Activated B cell treated with CpG ODN at 0.5 μM for 24 hours (primary cell): Measurements from ENCODE around the gene EDDM13. TPM values are rescaled to one million over a fixed set of nuclear protein-coding genes. Genes with fewer than 3 reads are reported as not detected.

Experiments used
- ATAC-seq: fragments of 200-7000 bp; cut with Tn5 transposase; one replicate; pipeline ENCODE4 v1.10.0; 2021; ENCODE audit warnings: low read depth, mild to moderate bottlenecking, moderate library complexity
- CTCF ChIA-PET: fragments of 350-600 bp; sonication (Branson Sonifier 250); formaldehyde crosslinking; loops from one replicate; lab custom pipeline; 2021; ENCODE audit warnings: antibody characterized with exemption; lab: Charles Lee
- POLR2A ChIA-PET: fragments of 350-600 bp; sonication (Branson Sonifier 250); formaldehyde crosslinking; loops from one replicate; lab custom pipeline; 2021; ENCODE audit warnings: antibody characterized with exemption; lab: Charles Lee
- DNase-seq: peaks from one replicate; pipeline ENCODE4 v3.0.0; 2022
- H3K27ac Mint-ChIP-seq: one replicate; pipeline ENCODE4 v1.8.0; 2020; ENCODE audit warnings: mixed read lengths
- H3K27me3 Mint-ChIP-seq: one replicate; pipeline ENCODE4 v1.8.0; 2021; ENCODE audit warnings: mixed read lengths
- H3K36me3 Mint-ChIP-seq: one replicate; pipeline ENCODE4 v1.8.0; 2021; ENCODE audit warnings: low read depth, mixed read lengths
- H3K4me1 Mint-ChIP-seq: one replicate; pipeline ENCODE4 v1.8.0; 2021; ENCODE audit warnings: mixed read lengths
- H3K4me3 Mint-ChIP-seq: one replicate; pipeline ENCODE4 v1.8.0; 2020; ENCODE audit warnings: mild to moderate bottlenecking, mixed read lengths
- H3K9me3 Mint-ChIP-seq: one replicate; pipeline ENCODE4 v1.8.0; 2020; ENCODE audit warnings: mixed read lengths
- intact Hi-C: fragments of 100-400 bp; cut with micrococcal nuclease; formaldehyde crosslinking; loops from one replicate; pipeline ENCODE4 v1.15.1; 2024
- total RNA-seq: library from RNA; stranded (reverse); gene quantifications from 2 replicates; pipeline ENCODE4 v1.2.3, GENCODE V29; 2022
- TF ChIP-seq, protein P1 (sequence below): fragments of 200-600 bp; IDR thresholded peaks from one replicate; pipeline ENCODE4 v1.8.0; 2022; ENCODE audit warnings: antibody characterized with exemption, mild to moderate bottlenecking

The EDDM13 gene
- total RNA-seq, 1 donor from 2014 or later = not detected

DNA sequence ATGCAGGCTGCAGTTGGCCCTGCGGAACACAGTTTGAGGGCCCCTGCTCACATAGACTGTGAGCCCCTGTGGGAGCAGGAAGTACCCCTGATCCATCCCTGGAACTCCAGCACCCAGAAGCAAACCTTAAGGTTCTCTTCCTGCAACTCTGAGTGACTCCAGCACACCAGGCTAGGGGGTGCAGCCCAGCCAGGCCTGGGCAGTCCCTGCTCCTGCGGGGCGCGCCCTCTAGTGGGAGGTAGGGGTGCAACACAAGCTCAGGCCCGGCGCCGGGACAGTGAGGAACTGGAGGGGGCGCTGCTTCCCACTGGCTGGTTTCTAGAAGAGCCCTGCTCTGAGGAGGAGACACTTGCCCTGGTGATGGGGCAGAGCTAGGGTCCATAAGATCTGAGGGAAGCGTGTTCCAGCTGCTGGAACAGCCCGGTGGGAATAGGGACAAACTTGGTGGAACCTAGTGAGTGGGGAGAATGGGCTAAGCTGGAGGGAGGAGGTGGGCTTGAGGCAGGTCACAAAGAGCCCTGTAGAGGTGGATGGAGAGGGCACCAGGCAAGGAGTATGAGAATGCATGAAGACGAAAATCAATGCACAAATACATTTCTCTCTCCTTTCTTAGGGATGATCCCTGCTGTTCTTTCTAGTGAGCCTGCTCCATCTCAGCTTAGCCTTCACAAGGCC lies 37.1 kb downstream of the EDDM13 start:
- POLR2A ChIA-PET = no interaction called here
- intact Hi-C loops = loop anchor here (10.0 kb wide), 1 partner anchor 665 kb away; the partner anchor contains the start of genes CCDC106, ZNF580 and ZNF581
- CTCF ChIA-PET = interaction anchor here (0.6 to 1.4 kb wide), 5 partner anchors 10 to 233 kb away, joined by 3 to 6 read pairs (median 4); no protein-coding TSS in a partner anchor
- Mint-ChIP-seq H3K4me3 (no peak overlapping the region), H3K27me3 (no peaks in the 10 kb centered on the region), H3K36me3 (peaks cover 38% of the 10 kb centered on the region), H3K9me3 (no peaks in the 10 kb centered on the region), H3K4me1 (peaks cover 10% of the 10 kb centered on the region), H3K27ac (no peak overlapping the region)
- TF ChIP-seq, protein P1, sequence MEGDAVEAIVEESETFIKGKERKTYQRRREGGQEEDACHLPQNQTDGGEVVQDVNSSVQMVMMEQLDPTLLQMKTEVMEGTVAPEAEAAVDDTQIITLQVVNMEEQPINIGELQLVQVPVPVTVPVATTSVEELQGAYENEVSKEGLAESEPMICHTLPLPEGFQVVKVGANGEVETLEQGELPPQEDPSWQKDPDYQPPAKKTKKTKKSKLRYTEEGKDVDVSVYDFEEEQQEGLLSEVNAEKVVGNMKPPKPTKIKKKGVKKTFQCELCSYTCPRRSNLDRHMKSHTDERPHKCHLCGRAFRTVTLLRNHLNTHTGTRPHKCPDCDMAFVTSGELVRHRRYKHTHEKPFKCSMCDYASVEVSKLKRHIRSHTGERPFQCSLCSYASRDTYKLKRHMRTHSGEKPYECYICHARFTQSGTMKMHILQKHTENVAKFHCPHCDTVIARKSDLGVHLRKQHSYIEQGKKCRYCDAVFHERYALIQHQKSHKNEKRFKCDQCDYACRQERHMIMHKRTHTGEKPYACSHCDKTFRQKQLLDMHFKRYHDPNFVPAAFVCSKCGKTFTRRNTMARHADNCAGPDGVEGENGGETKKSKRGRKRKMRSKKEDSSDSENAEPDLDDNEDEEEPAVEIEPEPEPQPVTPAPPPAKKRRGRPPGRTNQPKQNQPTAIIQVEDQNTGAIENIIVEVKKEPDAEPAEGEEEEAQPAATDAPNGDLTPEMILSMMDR = no peak
- DNase-seq (peak; percentile 44), ATAC-seq (peak; percentile 50)

DNA sequence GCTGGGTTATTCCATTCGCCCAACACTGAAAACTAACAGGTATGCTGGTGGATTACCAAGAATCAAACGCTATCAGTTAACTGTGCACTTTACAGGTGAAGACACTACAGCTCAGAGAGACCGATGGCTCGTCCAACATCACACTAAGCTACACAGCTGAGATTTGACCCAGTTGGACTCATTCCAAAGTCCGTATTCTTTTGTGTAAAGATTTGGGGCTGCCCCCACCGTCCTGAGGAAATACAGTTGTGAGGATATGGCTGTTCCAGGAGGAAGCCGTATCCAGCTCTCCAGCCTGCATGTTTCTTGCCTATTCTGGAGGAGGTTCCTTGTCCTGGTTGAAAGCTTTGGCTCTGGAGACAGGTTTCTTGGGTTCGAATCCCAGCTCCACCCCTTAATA lies 37.9 kb downstream of the EDDM13 start:
- POLR2A ChIA-PET = no interaction called here
- Mint-ChIP-seq H3K27me3 (no peaks in the 10 kb centered on the region), H3K9me3 (no peaks in the 10 kb centered on the region), H3K4me1 (peaks cover 14% of the 10 kb centered on the region), H3K36me3 (peaks cover 38% of the 10 kb centered on the region), H3K4me3 (no peak overlapping the region), H3K27ac (no peak overlapping the region)
- CTCF ChIA-PET = interaction anchor here (1.1 to 1.4 kb wide), 3 partner anchors 23 to 234 kb away, joined by 4 to 6 read pairs (median 4); no protein-coding TSS in a partner anchor
- no peak for ATAC-seq
- intact Hi-C loops = loop anchor here (10.0 kb wide), 1 partner anchor 666 kb away; the partner anchor contains the start of genes CCDC106, ZNF580 and ZNF581
- TF ChIP-seq, protein P1 = no peak
- no peak for DNase-seq

DNA sequence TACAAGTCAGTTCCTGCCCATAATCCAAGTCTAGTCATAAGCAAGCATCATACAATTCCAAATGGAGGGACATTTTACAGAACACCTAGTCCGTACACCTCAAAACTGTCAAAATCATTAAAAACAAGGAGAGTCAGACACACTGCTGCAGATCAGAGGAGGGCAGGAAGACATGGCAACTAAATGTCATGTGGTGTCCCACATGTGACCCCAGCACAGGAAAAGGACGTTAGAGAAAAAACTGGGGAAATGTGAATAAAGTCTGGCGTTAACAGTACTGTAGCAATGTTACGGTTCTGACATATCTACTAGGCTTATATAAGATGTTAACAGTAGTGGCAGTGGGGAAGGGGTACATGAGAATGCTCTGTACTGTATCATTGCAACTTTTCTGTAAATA lies 39.8 kb downstream of the EDDM13 start:
- no peak overlapping the region for H3K27ac Mint-ChIP-seq
- H3K36me3 Mint-ChIP-seq = peaks cover 31% of the 10 kb centered on the region
- DNase-seq (no peak), ATAC-seq (no peak)
- ChIA-PET POLR2A (no interaction called here), CTCF (no interaction called here)
- intact Hi-C loops = loop anchor here (10.0 kb wide), 1 partner anchor 668 kb away; the partner anchor contains the start of genes CCDC106, ZNF580 and ZNF581
- peaks cover 19% of the 10 kb centered on the region for H3K4me1 Mint-ChIP-seq
- TF ChIP-seq, protein P1 = no peak
- H3K9me3 Mint-ChIP-seq = no peaks in the 10 kb centered on the region
- H3K4me3 Mint-ChIP-seq = no peak overlapping the region
- H3K27me3 Mint-ChIP-seq = no peaks in the 10 kb centered on the region

DNA sequence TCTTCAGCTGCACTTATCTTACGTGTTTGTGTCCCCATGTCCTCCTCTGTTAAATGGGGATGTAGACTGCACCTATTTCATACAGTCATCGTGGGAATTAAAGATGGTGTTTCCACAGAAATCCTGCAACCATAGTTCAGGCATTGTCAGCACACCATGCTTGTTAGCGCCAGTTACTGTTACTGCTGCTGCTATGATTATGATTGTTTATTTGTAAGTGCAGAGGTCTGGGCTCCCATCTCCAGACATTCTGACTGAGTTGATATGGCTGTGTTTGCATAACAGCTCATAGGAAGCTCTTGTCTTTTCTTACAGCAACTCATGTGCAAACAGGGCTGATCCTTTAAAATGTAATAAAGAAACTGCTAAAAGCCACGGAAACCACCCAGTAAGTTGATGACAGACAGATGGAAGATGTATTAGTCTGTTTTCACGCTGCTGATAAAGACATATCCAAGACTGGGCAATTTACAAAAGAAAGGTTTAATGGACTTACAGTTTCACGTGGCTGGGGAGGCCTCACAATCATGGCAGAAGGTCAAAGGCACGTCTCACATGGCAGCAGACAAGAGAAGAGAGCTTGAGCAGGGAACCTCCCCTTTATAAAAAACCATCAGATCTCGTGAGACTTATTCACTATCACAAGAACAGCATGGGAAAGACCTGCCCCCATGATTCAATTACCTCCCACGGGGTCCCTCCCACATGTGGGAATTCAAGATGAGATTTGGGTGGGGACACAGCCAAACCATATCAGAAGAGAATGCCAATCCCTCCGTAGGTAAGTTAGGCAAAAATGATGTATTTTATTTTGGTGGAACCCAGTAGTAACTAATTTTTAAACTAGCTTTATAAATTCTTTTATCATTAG lies 40.5 kb downstream of the EDDM13 start:
- Mint-ChIP-seq H3K27ac (peak overlapping the region; percentile 100), H3K4me3 (peak overlapping the region; percentile 50), H3K9me3 (no peaks in the 10 kb centered on the region), H3K27me3 (no peaks in the 10 kb centered on the region), H3K4me1 (peaks cover 19% of the 10 kb centered on the region), H3K36me3 (peaks cover 31% of the 10 kb centered on the region)
- ATAC-seq (no peak), DNase-seq (no peak)
- intact Hi-C loops = loop anchor here (10.0 kb wide), 1 partner anchor 668 kb away; the partner anchor contains the start of genes CCDC106, ZNF580 and ZNF581
- TF ChIP-seq, protein P1 = no peak
- ChIA-PET POLR2A (interaction anchor here (1.2 kb wide), 1 partner anchor 1870 kb away, joined by 5 read pairs; the partner anchor contains the start of gene ZNF274), CTCF (interaction anchor here (1.1 kb wide), 1 partner anchor 232 kb away, joined by 4 read pairs; no protein-coding TSS in a partner anchor)
